Keratinocyte (primary cell): ENCODE data around the gene CYP2R1. TPM values are rescaled to one million over a fixed set of nuclear protein-coding genes. Genes with fewer than 3 reads are reported as not detected.

ENCODE experiments used
- DNase-seq: peaks from one replicate; pipeline ENCODE4 v3.0.0-alpha.2; 2011; ENCODE audit warnings: low read depth, missing footprints, low spot score
- FAIRE-seq: peaks from 2 replicates; lab custom pipeline; 2011; peaks lifted over from hg19 to GRCh38; lab: Jason Lieb, UNC
- H2AFZ ChIP-seq: 2 replicates; pipeline ENCODE4 v1.6.0; 2012; ENCODE audit warnings: low read length, control low read depth, inconsistent platforms; ENCODE audit not compliant: control insufficient read depth
- H3K27ac ChIP-seq: 2 replicates; pipeline ENCODE4 v1.5.1; 2011; ENCODE audit warnings: low read length; ENCODE audit not compliant: control insufficient read depth, insufficient read depth
- H3K27me3 ChIP-seq: 3 replicates; pipeline ENCODE4 v1.6.0; 2011; ENCODE audit warnings: low read length; ENCODE audit not compliant: control insufficient read depth, insufficient read depth; ENCODE audit errors: extremely low read depth
- H3K36me3 ChIP-seq, 2 experiments: 2 replicates in 1 of 2; 3 replicates in 1 of 2; pipeline ENCODE4 v1.5.1; 2011; ENCODE audit warnings: low read length in 2 of 2, mild to moderate bottlenecking in 1 of 2; ENCODE audit not compliant: control insufficient read depth in 2 of 2, insufficient read depth in 2 of 2; ENCODE audit errors: extremely low read depth in 1 of 2
- H3K4me1 ChIP-seq: 3 replicates; pipeline ENCODE4 v1.5.1; 2011; ENCODE audit warnings: low read length; ENCODE audit not compliant: control insufficient read depth, insufficient read depth; ENCODE audit errors: extremely low read depth
- H3K4me2 ChIP-seq: 3 replicates; pipeline ENCODE4 v1.6.0; 2011; ENCODE audit warnings: low read depth, low read length; ENCODE audit not compliant: control insufficient read depth, insufficient read depth; ENCODE audit errors: extremely low read depth
- H3K4me3 ChIP-seq, 3 experiments: fragments of 200-600 bp in 1 of 3; sonication (generic) in 1 of 3; 2 replicates in 2 of 3; 3 replicates in 1 of 3; pipeline ENCODE4 v1.5.1; 2011 to 2016; ENCODE audit warnings: low read length in 3 of 3, mild to moderate bottlenecking in 3 of 3, control low read depth in 2 of 3, inconsistent platforms in 1 of 3, low read depth in 1 of 3, mixed read lengths in 1 of 3, mixed run types in 1 of 3, moderate library complexity in 1 of 3; ENCODE audit not compliant: control insufficient read depth in 2 of 3, insufficient read depth in 2 of 3; ENCODE audit errors: extremely low read depth in 1 of 3
- H3K79me2 ChIP-seq: 2 replicates; pipeline ENCODE4 v1.6.0; 2012; ENCODE audit warnings: low read length; ENCODE audit not compliant: control insufficient read depth, insufficient read depth
- H3K9ac ChIP-seq: 3 replicates; pipeline ENCODE4 v1.6.0; 2011; ENCODE audit warnings: low read length; ENCODE audit not compliant: control insufficient read depth, insufficient read depth; ENCODE audit errors: extremely low read depth
- H3K9me1 ChIP-seq: 3 replicates; pipeline ENCODE4 v1.6.0; 2011; ENCODE audit warnings: low read length; ENCODE audit not compliant: control insufficient read depth, insufficient read depth; ENCODE audit errors: extremely low read depth
- H3K9me3 ChIP-seq: 2 replicates; pipeline ENCODE4 v1.5.1; 2012; ENCODE audit warnings: low read depth, low read length; ENCODE audit not compliant: control insufficient read depth
- H4K20me1 ChIP-seq: 3 replicates; pipeline ENCODE4 v1.6.0; 2011; ENCODE audit warnings: low read length; ENCODE audit not compliant: control insufficient read depth, insufficient read depth; ENCODE audit errors: extremely low read depth
- EZH2 ChIP-seq: IDR thresholded peaks from one replicate; pipeline ENCODE4 v1.6.1; 2012; ENCODE audit warnings: inconsistent platforms, mild to moderate bottlenecking, low read length, moderate library complexity
- dilution Hi-C: fragments of 300-500 bp; cut with MboI; formaldehyde crosslinking; loops from one replicate; pipeline ENCODE4 v1.7.0; 2020; ENCODE audit warnings: low sequenced_read_pairs; ENCODE audit not compliant: extremely low pct_ligation_motif_present
- polyA plus RNA-seq, 5 experiments: library from polyadenylated mRNA; depleted of rRNA in 3 of 5; stranded (reverse) in 3 of 5; stranded (forward) in 1 of 5; unstranded in 1 of 5; fragments of >200 nt; gene quantifications; 1 replicate in 1 of 5; 2 replicates in 3 of 5; 3 replicates in 1 of 5; pipeline versions ENCODE4 v1.2.1 to v1.2.3, GENCODE V29; 2011 to 2012; ENCODE audit warnings: missing spikeins in 2 of 5, low read depth in 1 of 5, low replicate concordance in 1 of 5
- TF ChIP-seq, protein P1 (sequence below), 3 experiments: IDR thresholded peaks in 1 of 3; conservative IDR thresholded peaks in 1 of 3; optimal IDR thresholded peaks in 1 of 3; 2 replicates in 2 of 3; 3 replicates in 1 of 3; pipeline versions ENCODE3 to v1.5.1; 2011; ENCODE audit warnings: low read length in 3 of 3, mild to moderate bottlenecking in 3 of 3, moderate library complexity in 2 of 3, control low read depth in 1 of 3, inconsistent platforms in 1 of 3; ENCODE audit not compliant: insufficient read depth in 2 of 3; ENCODE audit errors: extremely low read depth in 1 of 3

The CYP2R1 gene
- polyA plus RNA-seq, 1 donor (not counting 4 experiments of a cell fraction or from before 2014, with no cell fraction given), result 15.5 TPM

DNA sequence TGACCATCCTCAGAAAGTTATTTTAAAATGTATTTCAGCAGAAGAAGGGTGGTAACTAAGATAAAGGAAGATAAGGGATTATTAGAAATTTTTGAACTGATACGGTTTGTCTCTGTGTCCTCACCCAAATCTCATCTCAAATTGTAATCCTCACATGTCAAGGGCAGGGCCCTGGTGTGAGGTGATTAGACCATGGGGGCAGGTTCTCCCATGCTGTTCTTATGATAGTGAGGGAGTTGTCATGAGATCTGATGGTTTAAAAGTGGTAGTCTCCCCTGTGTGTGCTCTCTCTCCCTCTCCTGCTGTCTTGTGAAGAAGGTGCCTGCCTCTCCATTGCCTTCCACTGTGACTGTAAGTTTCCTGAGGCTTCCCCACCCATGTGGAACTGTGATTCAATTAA lies 36.1 kb downstream of the CYP2R1 start:
- Histone ChIP-seq H3K36me3 (no peaks in the 10 kb centered on the region), H3K27ac (no peak overlapping the region), H3K4me1 (no peaks in the 10 kb centered on the region), H3K9me1 (no peaks in the 10 kb centered on the region), H2AFZ (no peak overlapping the region), H3K79me2 (no peaks in the 10 kb centered on the region), H3K27me3 (peaks cover 3% of the 10 kb centered on the region), H3K4me2 (no peak overlapping the region), H4K20me1 (no peaks in the 10 kb centered on the region), H3K4me3 (no peak overlapping the region), H3K9me3 (no peaks in the 10 kb centered on the region), H3K9ac (no peak overlapping the region)
- DNase-seq (no peak), FAIRE-seq (no peak)
- TF ChIP-seq, protein P1, sequence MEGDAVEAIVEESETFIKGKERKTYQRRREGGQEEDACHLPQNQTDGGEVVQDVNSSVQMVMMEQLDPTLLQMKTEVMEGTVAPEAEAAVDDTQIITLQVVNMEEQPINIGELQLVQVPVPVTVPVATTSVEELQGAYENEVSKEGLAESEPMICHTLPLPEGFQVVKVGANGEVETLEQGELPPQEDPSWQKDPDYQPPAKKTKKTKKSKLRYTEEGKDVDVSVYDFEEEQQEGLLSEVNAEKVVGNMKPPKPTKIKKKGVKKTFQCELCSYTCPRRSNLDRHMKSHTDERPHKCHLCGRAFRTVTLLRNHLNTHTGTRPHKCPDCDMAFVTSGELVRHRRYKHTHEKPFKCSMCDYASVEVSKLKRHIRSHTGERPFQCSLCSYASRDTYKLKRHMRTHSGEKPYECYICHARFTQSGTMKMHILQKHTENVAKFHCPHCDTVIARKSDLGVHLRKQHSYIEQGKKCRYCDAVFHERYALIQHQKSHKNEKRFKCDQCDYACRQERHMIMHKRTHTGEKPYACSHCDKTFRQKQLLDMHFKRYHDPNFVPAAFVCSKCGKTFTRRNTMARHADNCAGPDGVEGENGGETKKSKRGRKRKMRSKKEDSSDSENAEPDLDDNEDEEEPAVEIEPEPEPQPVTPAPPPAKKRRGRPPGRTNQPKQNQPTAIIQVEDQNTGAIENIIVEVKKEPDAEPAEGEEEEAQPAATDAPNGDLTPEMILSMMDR (optimal IDR thresholded peaks at IDR 0.05 in 1 of 3, IDR thresholded peaks at IDR 0.05 in 1 of 3, conservative IDR thresholded peaks at IDR 0.05 in 1 of 3; ENCODE audit: extremely low read depth in 1 of 3, insufficient read depth in 2 of 3, low read length in 3 of 3), result no peak
- no peak for TF ChIP-seq EZH2
- dilution Hi-C loops, result no loop called here

GRCh38 chr11:14854057-14854456 lies 38.0 kb downstream of the CYP2R1 start:
- no peaks in the 10 kb centered on the region for H3K36me3 ChIP-seq
- FAIRE-seq, result no peak
- H3K9me3 ChIP-seq, result no peaks in the 10 kb centered on the region
- DNase-seq, result no peak
- no peak overlapping the region for H3K4me2 ChIP-seq
- H2AFZ ChIP-seq, result no peak overlapping the region
- dilution Hi-C loops, result no loop called here
- H3K79me2 ChIP-seq, result no peaks in the 10 kb centered on the region
- H4K20me1 ChIP-seq, result no peaks in the 10 kb centered on the region
- no peaks in the 10 kb centered on the region for H3K4me1 ChIP-seq
- H3K4me3 ChIP-seq, result no peak overlapping the region
- peaks cover 3% of the 10 kb centered on the region for H3K27me3 ChIP-seq
- H3K9me1 ChIP-seq, result no peaks in the 10 kb centered on the region
- H3K9ac ChIP-seq, result no peak overlapping the region
- H3K27ac ChIP-seq, result no peak overlapping the region
- TF ChIP-seq, protein P1 (optimal IDR thresholded peaks at IDR 0.05 in 1 of 3, IDR thresholded peaks at IDR 0.05 in 1 of 3, conservative IDR thresholded peaks at IDR 0.05 in 1 of 3; ENCODE audit: extremely low read depth in 1 of 3, insufficient read depth in 2 of 3, low read length in 3 of 3), result no peak
- no peak for TF ChIP-seq EZH2
